ENCODE data around the gene LRRC26.
A peak's percentile ranks its signal among the peaks of the same experiment; 100 is the strongest.

The LRRC26 gene

DNA sequence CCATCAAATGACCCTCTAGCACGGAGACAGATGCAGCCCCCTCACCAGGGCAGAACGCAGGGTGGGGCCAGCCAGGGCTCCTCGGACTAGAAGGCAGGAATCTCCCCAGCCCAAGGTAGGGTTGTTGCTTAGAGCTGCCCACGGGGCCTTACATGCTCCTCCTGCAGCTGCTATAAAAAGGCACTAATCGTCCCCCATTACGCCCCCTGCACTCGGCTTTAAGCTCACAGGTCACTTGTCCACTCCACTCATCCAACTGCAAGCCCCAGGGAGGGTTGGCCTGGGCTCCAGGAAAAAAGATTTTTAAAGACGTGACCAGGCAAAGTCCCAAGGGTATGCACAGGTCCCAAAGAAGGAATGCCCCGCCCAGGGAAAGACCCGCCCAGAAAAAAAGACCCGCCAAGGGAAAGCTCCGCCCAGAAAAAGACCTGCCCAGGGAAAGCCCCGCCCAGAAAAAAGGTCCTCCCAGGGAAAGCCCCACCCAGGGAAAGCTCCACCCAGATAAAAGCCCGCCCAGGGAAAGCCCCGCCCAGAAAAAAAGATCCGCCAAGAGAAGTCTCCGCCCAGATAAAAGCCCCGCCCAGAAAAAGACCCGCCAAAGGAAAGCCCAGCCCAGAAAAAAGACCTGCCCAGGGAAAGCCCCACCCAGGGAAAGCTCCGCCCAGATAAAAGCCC, 19.8 kb downstream of the LRRC26 start:
- no peak for DNase-seq

DNA sequence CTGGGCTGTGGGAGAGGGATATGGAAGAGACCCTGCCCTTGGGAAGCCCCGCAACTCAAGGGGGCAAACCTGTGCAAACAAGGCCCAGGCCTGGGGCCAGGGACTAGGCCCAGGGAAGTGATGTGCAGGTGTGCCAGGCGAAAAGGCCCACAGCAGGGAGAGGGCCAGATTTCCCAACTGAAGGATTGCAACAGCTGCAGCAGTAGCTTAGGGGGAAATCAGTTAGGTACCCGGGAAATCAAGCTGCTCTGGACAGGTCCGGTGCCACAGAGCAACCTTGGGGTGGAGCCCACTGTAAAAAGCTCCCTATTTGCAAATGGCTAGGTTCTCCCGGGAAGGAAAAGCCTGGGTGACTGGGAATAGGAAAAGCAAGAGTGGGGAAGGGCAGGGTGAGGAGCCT, 20.5 kb downstream of the LRRC26 start:
- no peak for DNase-seq

DNA sequence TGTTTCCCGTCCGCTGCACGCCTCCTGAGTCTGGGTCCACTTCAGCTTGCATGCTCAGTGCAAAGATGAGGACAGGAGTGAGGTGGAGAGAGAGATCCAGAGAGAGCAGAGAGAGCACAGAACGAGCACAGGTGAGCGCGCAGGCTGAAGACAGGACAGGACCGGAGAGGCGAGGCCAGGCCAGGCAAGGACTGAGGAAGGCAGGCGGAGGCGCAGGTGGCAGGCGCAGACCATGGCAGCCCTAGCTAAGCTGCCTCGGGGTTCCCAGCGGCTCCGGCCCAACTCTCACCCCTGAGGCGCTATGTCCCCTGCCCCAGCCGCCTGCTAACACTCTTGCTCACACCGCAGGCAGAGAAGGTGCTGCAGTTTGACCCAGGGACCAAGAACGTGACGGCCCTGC, 21.2 kb downstream of the LRRC26 start:
- DNase-seq: no peak

DNA sequence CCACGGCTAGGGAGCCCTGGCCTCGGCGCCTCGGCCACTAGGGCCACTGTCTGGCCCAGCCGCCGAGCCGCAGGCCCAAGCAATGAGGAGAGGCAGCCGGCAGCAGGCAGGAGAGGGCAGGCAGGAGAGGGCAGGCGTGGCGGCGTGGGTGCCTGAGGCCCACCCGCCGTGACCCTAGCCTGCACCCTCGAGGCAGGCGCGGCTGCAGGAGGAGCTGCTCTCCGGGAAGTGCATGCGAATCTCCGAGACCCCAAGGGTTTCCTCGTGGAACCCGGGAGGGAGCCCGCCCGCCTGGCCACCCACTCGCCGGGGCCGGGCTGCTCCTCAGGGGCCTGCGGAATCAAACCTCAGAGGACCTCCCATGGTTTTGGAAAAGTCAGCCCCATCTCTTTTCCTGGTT, 21.6 kb downstream of the LRRC26 start:
- DNase-seq: no peak

DNA sequence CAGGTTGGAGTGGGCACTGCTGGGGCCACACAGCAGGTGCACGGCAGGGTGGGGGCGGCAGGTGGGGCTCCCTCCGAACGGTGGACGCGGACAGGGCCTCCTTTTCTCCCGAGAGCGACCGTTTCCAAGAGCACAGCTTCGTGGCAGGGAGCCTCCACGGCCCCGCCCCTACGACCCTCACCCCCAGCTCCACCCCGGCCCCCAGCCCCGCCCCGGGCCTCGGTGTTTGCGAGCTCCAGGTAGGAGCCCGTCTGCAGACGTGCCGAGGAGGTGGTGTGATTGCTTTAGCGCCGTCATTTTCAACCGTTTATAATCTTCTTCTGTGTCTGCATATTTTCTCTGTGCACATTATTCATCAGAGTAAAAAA, 22.1 kb downstream of the LRRC26 start:
- no peak for DNase-seq

DNA sequence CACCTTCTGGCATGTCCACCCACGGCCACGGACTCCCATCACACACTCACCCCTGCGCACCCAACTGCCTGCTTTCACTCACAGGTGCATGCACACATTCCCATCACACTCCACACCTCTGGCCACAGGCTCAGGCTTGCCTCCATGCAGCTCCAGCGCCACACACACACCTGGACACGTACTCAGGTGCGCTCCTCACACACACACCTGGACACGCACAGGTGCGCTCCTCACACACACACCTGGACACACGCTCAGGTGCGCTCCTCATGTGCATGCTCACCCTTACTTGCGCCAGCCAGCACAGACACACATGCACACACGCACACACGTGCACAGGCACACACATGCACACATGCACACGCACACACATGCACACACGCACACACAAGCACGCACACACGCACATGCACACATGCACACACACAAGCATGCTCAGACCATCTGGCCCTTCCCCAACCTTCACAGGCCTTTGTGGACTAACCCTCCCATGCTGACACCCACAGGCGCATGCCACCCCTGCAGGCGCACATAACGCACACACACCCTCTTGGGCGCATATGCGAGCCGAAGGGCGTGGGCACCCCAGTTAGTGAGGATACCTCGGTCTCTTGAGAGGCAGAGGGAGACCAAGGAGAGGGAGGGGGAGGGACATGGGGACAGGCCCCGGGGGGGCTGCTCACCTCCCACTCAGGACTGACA, 22.6 kb downstream of the LRRC26 start:
- DNase-seq: no peak

DNA sequence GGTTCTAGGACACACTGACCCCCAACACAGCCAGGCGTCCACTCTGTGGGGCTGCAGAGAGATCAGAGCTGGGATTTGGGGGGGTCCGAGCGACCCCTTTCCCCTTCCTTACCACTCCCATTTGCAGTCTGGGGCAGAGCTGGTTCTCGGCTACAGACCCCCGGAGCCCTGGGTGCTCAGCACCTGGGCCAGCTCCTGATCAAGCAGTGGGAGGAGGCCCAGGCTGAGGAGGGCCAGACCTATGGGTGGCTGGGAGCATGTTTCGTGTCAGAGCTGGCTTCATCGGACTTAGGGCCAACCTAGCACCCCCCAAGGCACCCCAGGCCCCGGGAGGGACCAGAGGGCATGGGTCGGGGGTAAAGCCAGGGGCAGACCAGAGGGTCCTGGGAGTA, 23.3 kb downstream of the LRRC26 start:
- no peak for DNase-seq

DNA sequence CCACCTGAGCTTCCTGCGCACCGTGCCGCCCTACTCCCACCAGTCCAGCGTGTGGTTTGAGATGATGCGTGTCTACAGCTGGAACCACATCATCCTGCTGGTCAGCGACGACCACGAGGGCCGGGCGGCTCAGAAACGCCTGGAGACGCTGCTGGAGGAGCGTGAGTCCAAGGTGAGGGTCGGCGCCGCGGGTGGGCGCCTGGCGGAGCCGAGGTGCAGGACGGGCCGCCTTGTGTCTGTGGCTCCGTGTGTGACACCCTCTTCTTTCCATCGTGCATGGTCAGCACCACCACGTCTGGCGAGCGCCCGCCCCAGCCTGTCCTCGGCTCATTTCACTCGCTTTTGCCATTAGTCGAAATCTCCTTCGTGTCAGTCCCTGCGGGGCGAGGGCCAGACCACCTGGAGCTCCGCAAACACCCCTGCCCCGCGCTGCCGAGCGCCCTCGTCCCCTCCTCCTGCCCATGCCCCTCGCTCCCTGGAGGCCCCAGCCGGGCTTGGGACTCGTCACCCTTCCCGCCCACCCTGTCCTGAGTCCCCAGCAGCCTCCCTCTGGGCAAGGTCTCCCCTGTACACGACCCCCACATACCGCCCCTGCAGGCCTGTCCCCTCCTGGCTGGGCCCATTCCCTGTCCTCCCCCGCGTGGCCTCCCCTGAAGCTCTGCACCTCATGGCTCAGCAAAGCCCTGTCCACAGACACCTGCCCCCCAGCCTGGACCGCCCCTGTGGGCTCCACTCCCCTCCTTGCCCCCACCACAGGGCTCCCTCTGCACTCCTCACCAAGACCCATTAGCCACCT, 23.9 kb downstream of the LRRC26 start:
- DNase-seq: no peak

DNA sequence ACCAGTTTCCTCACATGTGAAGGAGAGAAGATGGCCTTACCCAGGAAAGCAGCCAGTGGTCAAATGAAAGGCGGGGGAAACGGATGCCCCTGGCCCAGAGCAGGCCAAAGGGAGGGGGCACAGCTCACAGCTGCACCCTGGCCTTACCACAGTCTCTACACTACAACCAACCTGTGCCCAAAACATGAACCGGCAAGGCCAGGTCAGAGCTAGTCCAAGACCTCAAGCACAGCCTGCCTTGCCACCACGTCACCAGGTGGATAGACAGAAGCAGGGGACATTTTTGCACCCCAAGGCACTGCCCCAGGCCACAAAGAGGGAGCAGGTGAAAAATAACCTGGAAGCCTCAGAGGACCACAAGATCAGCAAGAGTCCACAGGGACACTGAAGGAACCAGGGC, 26.4 kb downstream of the LRRC26 start:
- no peak for DNase-seq

DNA sequence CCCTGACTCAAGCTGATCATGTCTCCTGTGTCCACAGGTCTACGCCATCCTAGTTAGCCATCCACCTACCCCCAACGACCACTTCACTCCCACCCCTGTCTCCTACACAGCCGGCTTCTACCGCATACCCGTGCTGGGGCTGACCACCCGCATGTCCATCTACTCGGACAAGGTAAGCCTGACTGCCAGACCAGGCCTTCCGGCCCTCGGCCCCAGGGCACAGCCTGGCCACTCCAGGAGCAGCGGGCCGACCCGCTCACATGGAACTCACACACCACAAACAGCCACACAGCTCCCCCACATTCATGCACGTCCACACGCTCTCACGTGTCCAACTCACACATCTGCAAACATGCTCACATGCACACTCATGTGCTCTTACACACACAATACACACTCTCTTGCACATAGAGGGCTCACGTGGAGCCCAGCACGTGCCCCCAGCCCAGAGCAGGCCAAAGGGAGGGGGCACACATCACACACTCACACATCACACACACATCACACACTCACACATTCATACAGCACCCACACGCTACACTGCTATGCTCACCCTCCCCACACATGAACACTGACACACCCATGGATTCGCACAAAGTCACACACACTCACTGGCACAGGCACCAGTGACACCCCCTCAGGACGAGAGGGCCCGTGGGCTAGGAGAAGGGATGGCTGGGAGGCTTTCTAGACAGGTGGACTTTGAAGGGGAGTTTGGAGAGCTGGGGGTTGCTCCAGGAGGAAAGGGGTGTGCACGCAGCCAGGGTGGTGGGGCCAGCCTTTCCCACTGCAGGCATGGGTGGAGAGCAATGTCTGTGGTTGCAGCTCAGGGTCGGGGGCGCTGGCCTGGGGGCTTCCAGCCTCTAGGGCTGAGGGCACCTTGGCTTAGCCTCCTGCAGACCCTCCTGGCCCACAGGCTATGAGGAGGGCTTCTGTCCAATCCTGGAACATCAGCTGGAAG, 27.6 kb downstream of the LRRC26 start:
- DNase-seq: no peak

DNA sequence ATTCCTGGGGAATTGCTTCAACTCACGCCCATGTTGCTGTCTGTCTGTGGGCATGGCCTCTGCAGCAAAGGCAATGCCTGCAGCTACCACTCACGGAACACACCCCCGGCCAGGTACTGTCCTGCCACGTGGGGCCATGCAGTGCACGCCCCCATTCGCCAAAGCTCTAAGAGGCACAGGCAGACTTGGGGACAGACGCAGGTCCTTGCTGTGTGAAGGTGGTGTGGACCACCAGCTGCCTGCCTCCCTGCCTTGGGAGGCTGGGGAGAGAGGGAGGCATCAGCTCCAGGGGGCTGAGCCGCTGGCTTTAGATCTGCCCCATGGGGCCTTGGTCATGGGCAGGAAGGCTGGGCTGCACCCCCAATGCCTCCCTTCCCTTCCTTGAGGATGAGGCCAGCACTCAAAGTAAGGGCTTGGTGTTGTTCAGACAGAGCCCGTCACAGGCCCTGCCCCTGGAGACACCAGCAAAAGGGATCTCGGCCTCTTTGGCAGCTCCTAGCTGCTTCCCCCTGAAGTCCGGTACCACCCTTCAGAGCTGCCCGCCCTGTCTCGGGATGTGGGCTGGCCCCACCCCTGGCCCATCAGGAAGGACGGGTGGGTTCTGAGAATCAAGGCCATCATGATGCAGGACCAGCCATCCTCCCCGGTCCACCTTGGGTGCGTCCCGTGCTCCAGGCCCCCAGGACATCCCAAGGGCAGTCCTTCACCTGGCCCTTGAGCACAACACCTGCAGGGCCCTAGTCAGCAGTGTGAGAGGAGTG, 28.6 kb downstream of the LRRC26 start:
- no peak for DNase-seq

DNA sequence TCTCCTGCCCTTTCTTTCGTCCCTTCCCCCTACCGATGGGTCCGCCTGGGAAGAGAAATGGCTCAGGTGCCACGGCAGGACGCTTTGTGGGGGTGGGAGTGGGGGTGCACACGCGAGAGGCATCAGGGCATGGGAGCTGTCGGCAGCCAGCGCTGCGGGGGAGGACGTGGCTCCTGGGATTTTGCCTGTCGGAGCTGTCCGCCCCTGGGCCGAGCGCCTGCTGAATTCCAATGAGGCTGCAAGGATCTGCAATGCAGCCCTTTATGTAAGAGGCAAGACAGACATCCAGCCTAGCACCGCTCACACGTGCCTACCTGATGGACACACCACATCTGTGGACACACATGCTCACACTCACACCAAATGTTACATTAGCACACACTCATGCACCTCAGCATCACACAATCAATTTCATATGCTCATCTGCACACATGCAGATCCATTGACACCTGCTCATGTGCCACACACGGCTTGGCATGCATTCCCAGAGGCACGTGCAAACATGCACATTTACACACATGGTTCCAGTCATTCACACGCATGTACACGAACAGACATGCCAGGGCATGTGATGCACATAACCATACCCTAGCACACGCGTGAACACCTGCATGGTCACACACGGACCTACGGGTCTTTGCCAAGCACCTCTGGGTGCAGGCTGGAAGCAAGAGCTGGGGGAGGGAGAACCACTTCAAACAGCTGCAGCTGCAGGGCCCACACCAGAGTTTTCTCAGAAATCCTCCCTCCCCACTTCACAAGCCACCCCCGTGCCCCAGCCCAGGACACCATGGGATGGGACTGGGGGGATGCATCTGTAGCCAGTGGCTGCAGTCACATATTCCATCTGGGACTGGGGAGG, 29.5 kb downstream of the LRRC26 start:
- no peak for DNase-seq

DNA sequence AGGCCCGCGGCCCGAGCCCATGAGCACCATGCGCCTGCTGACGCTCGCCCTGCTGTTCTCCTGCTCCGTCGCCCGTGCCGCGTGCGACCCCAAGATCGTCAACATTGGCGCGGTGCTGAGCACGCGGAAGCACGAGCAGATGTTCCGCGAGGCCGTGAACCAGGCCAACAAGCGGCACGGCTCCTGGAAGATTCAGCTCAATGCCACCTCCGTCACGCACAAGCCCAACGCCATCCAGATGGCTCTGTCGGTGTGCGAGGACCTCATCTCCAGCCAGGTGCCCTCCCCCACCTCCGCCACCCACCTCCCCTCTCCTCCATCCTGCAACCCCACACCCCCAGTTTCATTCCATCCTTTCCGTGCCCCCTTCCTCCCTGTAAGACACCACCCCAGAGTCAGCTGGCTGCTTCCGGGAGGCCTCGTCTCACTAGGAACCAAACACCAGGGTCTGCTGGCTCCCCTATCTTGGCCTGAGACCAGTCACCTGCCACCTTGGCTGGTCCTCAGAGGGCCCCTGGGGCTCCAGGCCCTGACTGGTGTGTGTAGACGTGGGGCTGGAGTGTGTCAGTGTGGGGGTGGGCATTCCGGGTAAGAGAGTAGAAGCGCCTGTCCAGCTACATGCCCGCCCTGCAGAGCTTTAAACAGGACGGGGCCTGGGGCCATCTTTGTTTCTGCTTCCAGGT, 30.2 kb downstream of the LRRC26 start:
- DNase-seq: no peak

DNA sequence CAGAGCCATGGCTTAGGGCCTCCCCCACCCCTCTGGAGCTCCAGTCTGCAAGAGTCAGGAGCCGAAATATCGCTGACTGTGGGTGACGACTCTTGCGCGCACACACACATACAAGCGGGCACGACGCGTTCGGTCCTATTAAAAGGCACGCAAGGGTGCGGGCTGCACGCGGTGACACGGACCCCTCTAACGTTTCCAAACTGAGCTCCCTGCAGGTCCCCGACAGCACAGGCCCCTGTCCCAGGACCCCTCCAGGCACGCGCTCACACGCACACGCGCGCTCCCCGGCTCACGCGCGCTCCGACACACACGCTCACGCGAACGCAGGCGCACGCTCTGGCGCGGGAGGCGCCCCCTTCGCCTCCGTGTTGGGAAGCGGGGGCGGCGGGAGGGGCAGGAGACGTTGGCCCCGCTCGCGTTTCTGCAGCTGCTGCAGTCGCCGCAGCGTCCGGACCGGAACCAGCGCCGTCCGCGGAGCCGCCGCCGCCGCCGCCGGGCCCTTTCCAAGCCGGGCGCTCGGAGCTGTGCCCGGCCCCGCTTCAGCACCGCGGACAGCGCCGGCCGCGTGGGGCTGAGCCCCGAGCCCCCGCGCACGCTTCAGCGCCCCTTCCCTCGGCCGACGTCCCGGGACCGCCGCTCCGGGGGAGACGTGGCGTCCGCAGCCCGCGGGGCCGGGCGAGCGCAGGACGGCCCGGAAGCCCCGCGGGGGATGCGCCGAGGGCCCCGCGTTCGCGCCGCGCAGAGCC, 31.0 kb downstream of the LRRC26 start, which contains the start of gene GRIN1:
Gene GRIN1 (plus strand): TSS at position 433 of the 746 bp plus-strand sequence. CDS start 333 bp downstream, outside the sequence.
- DNase-seq: peak; percentile 34 to 78 (median 49)

DNA sequence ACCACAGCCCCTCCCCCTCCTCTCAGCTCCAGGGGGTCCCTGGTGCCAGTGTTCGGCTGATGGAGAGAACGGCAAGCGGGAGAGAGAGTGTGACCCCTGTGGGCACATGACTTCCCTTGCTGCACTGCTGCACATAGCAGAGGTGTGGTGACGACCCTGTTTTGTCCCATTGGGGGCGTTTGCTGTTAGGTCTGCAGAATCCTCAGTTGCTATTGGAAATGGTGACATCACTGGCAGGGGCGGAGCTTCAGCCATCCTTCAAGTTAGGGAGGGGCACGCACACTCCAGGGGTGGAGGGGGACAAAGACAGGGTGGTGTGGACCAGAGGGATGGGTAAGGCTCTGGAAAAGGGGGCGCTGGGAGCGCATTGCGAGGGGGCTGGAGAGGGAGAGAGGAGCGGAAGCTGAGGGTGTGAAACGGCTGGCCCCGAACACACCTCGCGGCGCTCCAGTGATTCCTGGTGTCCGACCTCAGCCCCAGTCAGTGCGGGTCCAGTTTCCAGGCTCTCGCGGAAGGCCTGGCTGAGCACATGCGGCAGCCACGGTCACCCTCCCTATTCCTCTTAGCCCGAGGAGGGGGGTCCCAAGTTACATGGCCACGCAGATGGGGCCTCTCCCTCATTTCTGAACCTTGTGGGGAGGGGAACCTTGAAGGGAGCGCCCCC, 31.7 kb downstream of the LRRC26 start:
- DNase-seq: no peak

DNA sequence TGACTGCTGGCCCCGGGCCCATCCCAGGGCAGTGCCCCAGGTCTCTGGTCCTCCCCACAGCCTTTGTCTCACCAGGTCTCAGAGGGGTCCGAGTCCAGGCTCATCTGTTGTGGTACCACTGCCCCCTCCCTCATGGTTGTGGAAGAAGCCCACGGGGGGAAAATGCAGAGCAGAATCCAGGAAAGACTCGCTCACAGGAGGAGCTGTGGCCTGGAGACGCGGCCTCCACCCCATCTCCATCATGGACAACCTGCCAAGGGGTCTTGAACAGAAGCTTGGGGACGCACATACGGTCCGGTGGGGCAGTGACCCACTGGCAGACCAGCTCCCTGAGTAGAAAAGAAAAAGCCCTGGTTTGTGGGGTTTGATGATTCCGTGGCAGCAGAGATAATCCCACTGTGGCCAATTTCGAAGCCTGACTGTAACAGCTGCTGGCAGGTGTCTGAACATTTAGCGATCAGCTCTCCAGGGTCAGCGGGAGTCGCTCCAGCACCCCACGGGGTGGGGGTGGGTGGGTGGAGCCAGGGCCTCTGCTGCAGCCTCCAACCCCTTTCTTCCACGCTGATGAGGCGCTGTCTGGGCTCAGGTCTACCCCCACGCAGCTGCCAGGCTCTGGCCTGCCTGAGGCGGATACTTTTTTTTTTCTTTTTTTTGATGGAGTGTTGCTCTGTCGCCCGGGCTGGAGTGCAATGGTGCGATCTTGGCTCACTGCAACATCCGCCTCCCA, 32.8 kb downstream of the LRRC26 start:
- no peak for DNase-seq

DNA sequence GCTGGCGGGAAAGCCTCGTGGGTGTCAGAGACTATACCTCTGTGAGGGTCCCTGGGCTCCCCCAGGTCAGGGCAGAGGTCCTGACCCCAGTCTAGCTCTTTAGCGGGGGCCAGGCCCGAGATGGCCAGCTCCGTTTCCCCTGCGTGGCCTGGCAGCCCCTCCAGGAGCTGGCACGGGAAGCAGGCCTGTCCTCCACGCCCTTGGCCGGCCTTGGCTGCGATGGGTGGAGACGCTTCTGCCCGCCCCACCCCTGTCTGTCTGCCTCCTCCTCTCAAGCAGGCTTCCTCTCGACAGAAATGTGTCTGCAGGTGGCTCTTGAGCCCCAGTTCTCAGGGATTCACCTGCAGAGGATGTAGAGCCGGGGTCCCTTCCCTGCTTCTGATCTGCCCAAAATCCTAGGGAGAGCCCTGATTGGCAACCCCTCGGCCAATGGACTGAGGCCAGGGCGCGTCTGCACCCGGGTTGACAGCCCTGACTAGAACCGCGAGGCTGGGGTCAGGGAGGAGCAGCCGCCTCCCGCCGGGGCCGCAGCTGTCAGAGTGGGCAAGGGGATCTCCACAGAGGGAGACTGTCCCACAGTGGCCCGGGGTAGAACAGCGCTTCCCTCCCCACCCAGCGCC, 33.5 kb downstream of the LRRC26 start:
- DNase-seq: no peak

DNA sequence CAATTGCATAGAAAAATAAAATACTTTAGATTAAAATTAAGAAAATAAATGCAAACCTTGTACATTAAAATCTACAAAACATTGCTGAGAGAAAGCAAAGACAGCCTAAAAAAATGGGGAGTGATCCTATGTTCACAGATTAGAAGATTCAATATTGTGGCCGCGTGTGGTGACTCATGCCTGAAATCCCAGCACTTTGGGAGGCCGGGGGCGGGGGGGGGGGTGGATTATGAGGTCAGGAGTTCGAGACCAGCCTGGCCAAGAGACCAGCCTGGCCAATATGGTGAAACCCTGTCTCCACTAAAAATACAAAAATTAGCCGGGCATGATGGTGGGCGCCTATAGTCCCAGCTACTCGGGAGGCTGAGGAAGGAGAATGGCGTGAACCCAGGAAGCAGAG, 34.7 kb downstream of the LRRC26 start:
- peak in 1 of 3 donors; percentile 37 for DNase-seq

All from suppressor macrophage treated with lipopolysaccharide for 1 hour (primary cell).